ENCODE data around the gene FOXP1. TPM values are rescaled to one million over a fixed set of nuclear protein-coding genes. Genes with fewer than 3 reads are reported as not detected.

FOXP1 gene
- total RNA-seq, 1 donor from 2014 or later = 71.3 TPM

GRCh38 chr3:71114610-71115009 is 468.9 kb downstream of the FOXP1 start:
- Mint-ChIP-seq H3K36me3 (ENCODE audit: low read depth, unreplicated experiment) (peaks cover 5% of the 10 kb centered on the region), H3K27me3 (ENCODE audit: unreplicated experiment) (no peaks in the 10 kb centered on the region), H3K27ac (ENCODE audit: unreplicated experiment) (no peak overlapping the region), H3K4me3 (ENCODE audit: unreplicated experiment) (no peak overlapping the region), H3K9me3 (ENCODE audit: unreplicated experiment) (no peaks in the 10 kb centered on the region), H3K4me1 (ENCODE audit: unreplicated experiment) (peaks cover 11% of the 10 kb centered on the region)
- TF ChIP-seq, protein P1, sequence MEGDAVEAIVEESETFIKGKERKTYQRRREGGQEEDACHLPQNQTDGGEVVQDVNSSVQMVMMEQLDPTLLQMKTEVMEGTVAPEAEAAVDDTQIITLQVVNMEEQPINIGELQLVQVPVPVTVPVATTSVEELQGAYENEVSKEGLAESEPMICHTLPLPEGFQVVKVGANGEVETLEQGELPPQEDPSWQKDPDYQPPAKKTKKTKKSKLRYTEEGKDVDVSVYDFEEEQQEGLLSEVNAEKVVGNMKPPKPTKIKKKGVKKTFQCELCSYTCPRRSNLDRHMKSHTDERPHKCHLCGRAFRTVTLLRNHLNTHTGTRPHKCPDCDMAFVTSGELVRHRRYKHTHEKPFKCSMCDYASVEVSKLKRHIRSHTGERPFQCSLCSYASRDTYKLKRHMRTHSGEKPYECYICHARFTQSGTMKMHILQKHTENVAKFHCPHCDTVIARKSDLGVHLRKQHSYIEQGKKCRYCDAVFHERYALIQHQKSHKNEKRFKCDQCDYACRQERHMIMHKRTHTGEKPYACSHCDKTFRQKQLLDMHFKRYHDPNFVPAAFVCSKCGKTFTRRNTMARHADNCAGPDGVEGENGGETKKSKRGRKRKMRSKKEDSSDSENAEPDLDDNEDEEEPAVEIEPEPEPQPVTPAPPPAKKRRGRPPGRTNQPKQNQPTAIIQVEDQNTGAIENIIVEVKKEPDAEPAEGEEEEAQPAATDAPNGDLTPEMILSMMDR (IDR thresholded peaks at IDR 0.05; ENCODE audit: unreplicated experiment) = no peak
- no peak for DNase-seq (ENCODE audit: low spot score)

GRCh38 chr3:71112576-71112975 is 471.0 kb downstream of the FOXP1 start:
- Mint-ChIP-seq H3K36me3 (ENCODE audit: low read depth, unreplicated experiment) (peaks cover 5% of the 10 kb centered on the region), H3K9me3 (ENCODE audit: unreplicated experiment) (no peaks in the 10 kb centered on the region), H3K4me1 (ENCODE audit: unreplicated experiment) (peaks cover 14% of the 10 kb centered on the region), H3K27ac (ENCODE audit: unreplicated experiment) (no peak overlapping the region), H3K4me3 (ENCODE audit: unreplicated experiment) (no peak overlapping the region), H3K27me3 (ENCODE audit: unreplicated experiment) (no peaks in the 10 kb centered on the region)
- TF ChIP-seq, protein P1 (IDR thresholded peaks at IDR 0.05; ENCODE audit: unreplicated experiment) = no peak
- DNase-seq (ENCODE audit: low spot score) = no peak

- Mint-ChIP-seq H3K27me3 (ENCODE audit: unreplicated experiment) (no peaks in the 10 kb centered on the region), H3K4me1 (ENCODE audit: unreplicated experiment) (peaks cover 14% of the 10 kb centered on the region), H3K27ac (ENCODE audit: unreplicated experiment) (no peak overlapping the region), H3K9me3 (ENCODE audit: unreplicated experiment) (no peaks in the 10 kb centered on the region), H3K4me3 (ENCODE audit: unreplicated experiment) (no peak overlapping the region), H3K36me3 (ENCODE audit: low read depth, unreplicated experiment) (peaks cover 5% of the 10 kb centered on the region)
- TF ChIP-seq, protein P1 (IDR thresholded peaks at IDR 0.05; ENCODE audit: unreplicated experiment) = no peak
- DNase-seq (ENCODE audit: low spot score) = no peak
Measured at GRCh38 chr3:71111784-71112440, 471.6 kb downstream of the FOXP1 start.

- H3K27ac Mint-ChIP-seq (ENCODE audit: unreplicated experiment) = no peak overlapping the region
- H3K4me1 Mint-ChIP-seq (ENCODE audit: unreplicated experiment) = peaks cover 14% of the 10 kb centered on the region
- no peak overlapping the region for H3K4me3 Mint-ChIP-seq (ENCODE audit: unreplicated experiment)
- peaks cover 5% of the 10 kb centered on the region for H3K36me3 Mint-ChIP-seq (ENCODE audit: low read depth, unreplicated experiment)
- H3K27me3 Mint-ChIP-seq (ENCODE audit: unreplicated experiment) = no peaks in the 10 kb centered on the region
- TF ChIP-seq, protein P1 (IDR thresholded peaks at IDR 0.05; ENCODE audit: unreplicated experiment) = no peak
- H3K9me3 Mint-ChIP-seq (ENCODE audit: unreplicated experiment) = no peaks in the 10 kb centered on the region
- no peak for DNase-seq (ENCODE audit: low spot score)
Measured at GRCh38 chr3:71110385-71111222, 472.9 kb downstream of the FOXP1 start.

- Mint-ChIP-seq H3K4me1 (ENCODE audit: unreplicated experiment) (peaks cover 14% of the 10 kb centered on the region), H3K9me3 (ENCODE audit: unreplicated experiment) (no peaks in the 10 kb centered on the region), H3K36me3 (ENCODE audit: low read depth, unreplicated experiment) (peaks cover 5% of the 10 kb centered on the region), H3K27me3 (ENCODE audit: unreplicated experiment) (no peaks in the 10 kb centered on the region), H3K4me3 (ENCODE audit: unreplicated experiment) (no peak overlapping the region), H3K27ac (ENCODE audit: unreplicated experiment) (no peak overlapping the region)
- TF ChIP-seq, protein P1 (IDR thresholded peaks at IDR 0.05; ENCODE audit: unreplicated experiment) = no peak
- DNase-seq (ENCODE audit: low spot score) = no peak
Measured at GRCh38 chr3:71109977-71110285, 473.6 kb downstream of the FOXP1 start.
